Measurements from ENCODE around the gene WDR4.
"Not testable (repeated sequence)": the region's sequence is repeated elsewhere in the genome, so short reads cannot be mapped to it uniquely, and the experiment has no call there.

WDR4 gene

GRCh38 chr21:42878993-42879787, at the start of gene WDR4:
Gene WDR4, minus strand, starts transcription at chr21:42879539. Its CDS starts 44 bp downstream, at chr21:42879495.
- peak; percentile 95 to 98 for DNase-seq

- not testable (repeated sequence) for DNase-seq
Observed at GRCh38 chr21:42927474-42928200, 48.3 kb upstream of the WDR4 start.

- no peak for DNase-seq
Observed at GRCh38 chr21:42925114-42925926, 46.0 kb upstream of the WDR4 start, which contains the start of gene ERVH48-1. Gene ERVH48-1, minus strand, starts transcription at chr21:42925630. Its CDS starts 6,624 bp downstream, at chr21:42919006.

- no peak for DNase-seq
Observed at GRCh38 chr21:42924433-42924751, 45.1 kb upstream of the WDR4 start.

DNA sequence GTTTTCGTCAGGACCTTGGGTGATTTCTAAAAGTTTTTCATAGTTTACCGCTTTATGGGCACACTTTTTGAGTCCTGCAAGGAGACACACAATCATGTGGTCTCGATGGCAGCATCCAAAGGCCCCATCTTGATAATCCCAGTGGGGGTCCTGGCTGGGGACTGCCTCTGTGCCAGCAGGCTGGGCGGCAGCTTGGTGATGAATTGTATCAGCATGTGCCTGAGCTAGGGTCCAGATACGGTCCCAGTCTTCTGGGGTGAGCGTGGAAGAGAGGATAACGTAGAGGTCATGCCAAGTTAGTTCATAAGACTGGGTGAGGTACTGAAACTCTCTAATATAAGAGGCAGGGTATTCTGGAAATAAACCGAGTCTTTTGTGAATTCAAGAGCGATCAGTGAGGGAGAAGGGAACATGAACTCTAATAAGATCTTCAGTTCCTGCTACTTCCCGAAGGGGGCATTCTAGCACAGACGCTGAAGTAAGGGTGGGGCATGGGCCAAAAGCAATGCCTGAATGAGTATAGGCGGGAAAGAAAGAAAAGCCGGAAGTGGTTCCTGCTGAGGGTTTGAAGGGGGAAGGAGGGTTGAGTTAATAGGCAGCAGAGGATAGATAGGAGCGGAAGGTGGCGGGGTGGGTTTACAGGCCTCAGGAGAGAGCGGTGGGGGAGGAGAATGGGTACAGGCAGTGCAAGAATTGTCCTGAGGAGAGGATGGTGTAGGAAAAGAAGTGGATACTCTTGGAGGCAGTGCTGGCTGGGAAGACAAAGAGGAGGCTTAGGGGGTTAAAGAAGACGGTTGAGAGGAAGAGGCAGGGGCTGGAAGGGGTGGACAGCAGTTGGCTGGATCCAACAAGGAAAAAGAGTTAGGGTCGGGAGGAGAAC, 44.5 kb upstream of the WDR4 start:
- DNase-seq, result peak; percentile 93 to 95

GRCh38 chr21:42922918-42923317, 43.6 kb upstream of the WDR4 start:
- no peak for DNase-seq

GRCh38 chr21:42921927-42922326, 42.6 kb upstream of the WDR4 start:
- DNase-seq, result no peak

GRCh38 chr21:42918291-42918690, 39.0 kb upstream of the WDR4 start:
- no peak for DNase-seq

DNA sequence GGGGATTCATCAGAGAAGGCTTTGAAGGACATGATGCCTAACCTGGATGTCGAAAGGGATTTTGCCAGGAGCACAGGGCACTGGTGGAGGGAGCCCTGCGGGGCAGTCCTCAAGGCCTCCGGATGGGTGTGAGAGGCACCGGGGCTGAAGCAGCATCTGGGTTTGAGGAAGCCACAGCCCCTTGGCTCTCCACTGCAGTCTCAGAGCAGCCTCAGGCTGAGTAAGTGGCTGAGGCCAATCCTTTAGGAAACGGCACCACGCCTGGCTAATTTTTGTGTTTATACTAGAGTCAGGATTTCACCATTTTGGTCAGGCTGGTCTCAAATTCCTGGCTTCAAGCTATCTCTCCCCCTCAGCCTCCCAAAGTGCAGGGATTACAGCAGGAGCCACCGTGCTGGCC, 34.1 kb upstream of the WDR4 start:
- DNase-seq, result no peak

GRCh38 chr21:42911920-42912319, 32.6 kb upstream of the WDR4 start:
- DNase-seq, result not testable (repeated sequence)

GRCh38 chr21:42908484-42908883, 29.1 kb upstream of the WDR4 start:
- not testable (repeated sequence) for DNase-seq

DNA sequence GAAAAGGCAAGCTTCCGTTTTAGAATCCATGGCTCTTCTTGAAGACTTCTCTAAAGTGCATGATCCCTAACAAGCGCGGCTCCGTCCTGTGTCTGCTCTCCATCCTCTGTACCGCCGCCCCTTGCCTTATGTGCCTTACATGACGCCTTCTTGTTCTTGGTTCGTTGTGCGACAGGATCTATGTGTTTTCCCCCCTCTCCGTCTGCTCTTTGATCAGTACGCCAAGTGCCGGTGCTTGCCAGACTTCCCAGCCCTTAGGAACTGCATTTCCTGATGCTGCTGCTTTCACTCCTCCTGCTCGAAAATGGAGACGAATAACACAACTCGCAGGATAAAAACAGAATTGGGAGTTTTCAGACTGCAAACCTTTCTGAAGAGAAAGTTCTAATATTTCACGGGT, 26.9 kb upstream of the WDR4 start:
- DNase-seq, result no peak

DNA sequence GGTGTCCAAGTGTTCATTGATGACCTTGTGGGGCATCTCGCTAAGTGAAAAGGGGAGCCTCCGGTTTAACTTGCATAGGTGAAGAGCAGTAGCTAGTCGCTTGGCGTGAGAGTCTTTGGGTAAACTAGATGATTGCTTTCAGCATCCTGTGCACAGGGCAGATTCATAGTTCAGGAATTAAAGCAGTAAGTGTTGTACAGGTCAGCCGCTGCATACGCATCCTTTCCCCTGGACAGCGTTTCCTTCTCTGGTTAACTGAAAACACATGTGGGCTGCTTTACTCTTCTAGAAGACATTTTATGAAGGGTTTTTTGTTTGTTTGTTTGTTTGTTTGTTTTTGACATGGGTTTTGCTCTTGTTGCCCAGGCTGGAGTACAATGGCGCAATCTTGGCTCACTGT, 25.9 kb upstream of the WDR4 start:
- DNase-seq, result no peak

DNA sequence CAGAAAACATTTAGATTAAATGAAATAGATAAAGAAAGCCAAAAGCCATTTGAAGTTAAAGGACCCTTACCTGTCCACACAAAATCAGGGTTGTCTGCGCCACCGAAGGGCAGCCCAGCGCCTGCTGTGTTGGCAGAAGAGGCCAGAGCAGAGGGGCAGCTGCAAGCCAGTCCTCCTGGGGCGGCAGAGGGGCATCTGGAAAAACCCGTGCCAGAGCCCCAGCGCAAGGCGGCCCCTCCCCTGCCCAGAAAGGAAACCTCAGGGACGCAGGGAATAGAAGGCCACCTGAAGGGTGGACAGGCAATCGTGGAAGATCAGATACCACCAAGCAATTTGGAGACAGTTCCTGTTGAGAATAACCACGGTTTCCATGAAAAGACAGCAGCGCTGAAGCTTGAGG, 24.5 kb upstream of the WDR4 start:
- no peak for DNase-seq

GRCh38 chr21:42900446-42900845, 21.1 kb upstream of the WDR4 start:
- DNase-seq, result no peak

DNA sequence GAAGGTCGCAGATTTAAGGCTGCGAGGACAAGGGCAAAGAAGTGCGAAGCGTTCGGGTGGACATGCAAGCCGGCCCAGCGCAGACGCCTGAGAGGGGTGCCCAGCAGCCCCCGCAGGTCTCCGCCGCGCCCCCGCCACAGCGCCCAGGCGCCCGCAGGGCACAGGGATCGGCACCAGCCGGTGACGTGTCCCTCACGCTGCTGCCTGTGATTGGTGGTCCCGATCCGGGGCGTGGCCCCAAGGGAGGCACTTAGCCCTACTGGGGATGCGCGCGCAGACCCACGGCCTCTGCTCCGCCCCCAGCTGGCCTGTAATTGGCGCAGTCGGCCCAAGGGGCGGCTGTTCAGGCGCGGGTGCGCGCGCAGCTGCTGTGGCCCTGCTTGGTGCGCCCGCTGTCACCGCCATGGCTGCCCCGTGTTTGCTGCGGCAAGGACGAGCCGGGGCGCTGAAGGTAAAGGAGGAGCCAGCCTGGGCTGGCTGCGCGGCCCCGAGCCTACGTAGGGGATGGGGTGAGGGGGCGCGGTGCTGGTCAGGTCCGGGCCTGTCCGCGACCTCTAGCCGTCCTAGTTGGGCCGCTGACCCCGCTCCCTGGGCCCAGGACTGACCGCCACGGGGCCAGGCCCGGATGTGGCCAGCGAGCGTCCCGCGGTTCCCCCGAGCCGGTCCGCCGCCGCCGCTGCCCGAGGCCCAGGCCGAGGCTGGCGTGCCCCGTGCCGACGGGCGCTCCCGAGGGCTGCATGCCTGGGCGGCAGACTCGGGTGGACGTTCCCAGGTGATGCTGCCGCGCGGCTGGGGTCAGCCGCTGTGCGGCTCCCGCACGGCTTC, 13.8 kb upstream of the WDR4 start, which contains the start of gene NDUFV3:
Gene NDUFV3 (plus strand): TSS at position 379 of the 825 bp plus-strand sequence. CDS start 25 bp downstream, at position 404.
- peak; percentile 97 to 100 for DNase-seq

DNA sequence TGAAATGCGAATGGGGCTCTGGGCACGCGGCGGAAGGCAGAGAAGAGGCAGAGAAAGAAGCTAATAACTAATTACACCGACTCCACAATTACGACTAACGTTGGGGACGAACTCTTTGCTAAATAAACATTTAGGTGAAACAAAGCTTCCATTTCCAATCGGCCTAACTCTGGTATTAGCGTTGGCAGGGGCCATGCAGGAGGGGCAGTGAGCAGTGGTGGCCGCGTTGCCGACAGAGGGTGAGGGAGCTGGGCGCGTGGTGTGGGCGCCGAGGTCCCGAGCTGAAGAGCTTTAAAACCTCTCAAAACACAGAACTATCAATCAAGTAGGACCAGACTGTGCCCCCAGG, 13.2 kb upstream of the WDR4 start:
- DNase-seq, result no peak

- no peak for DNase-seq
Observed at GRCh38 chr21:42887326-42887725, 8.0 kb upstream of the WDR4 start.

- no peak for DNase-seq
Observed at GRCh38 chr21:42883921-42884320, 4.6 kb upstream of the WDR4 start.

DNA sequence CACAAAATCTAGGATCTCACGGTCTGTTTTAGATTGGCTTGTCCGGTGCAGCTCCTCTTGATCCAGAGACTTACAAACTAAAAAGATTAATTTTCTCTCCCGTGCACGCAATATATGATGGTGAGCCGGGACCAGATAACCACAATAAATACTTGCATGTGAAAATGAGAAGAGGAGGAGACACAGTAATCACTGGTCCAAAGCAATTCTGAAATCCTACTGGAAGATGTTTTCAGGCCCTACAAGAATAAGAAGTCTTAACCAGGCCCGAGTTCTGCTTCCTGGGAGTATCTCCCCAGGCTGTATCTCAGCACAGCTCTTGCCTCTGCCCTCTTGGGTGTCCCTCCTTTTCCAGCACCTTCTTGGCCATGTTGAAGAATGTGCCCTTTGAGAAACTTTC, 1.0 kb upstream of the WDR4 start:
- DNase-seq, result no peak

GRCh38 chr21:42878678-42878992, 704 bp downstream of the WDR4 start:
- DNase-seq, result no peak

DNA sequence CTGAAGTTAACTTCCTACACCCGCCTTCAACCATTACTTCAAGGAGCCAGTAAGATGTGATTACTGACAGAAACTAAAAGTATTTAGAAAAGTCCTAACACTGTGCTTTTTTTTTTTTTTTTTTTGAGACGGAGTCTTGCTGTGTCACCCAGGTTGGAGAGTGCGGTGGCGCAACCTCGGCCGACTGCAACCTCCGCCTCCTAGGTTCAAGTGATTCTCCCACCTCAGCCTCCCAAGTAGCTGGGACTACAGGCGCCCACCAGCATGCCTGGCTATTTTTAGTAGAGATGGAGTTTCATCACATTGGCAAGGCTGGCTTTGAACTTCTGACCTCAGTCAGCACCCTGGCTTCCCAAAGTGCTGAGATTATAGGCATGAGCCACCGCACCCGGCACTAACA, 3.5 kb downstream of the WDR4 start:
- not testable (repeated sequence) for DNase-seq
